ENCODE results near the gene SPRTN.

The SPRTN gene

DNA sequence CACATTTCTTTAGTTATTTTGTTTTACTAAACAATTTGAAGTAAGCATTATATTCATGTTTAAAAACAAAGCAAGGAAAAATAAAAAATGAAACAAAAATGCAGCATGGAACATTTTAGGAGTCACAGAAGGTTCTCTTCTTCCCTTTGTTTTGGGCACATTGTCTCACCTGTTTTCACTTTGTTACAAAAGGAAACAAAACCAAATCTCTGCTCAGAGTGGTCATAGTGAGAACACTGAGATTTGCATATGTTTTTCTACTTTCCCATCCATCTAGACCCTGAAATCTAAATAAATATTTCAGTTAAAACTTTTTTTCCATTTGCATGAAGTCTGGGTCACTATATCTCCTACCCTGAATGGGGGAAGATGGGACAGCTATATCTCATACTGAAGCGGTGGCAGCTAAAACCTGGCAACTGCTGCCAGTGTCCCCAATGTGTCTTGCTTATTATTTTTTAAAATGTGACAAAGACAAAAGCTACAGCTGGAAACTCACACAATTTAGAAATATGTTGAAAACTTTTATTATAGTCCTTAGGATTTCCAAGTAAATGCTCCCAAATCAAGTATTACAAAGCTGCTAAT lies 3.9 kb upstream of the SPRTN start:
- TF ChIP-seq, protein P1, sequence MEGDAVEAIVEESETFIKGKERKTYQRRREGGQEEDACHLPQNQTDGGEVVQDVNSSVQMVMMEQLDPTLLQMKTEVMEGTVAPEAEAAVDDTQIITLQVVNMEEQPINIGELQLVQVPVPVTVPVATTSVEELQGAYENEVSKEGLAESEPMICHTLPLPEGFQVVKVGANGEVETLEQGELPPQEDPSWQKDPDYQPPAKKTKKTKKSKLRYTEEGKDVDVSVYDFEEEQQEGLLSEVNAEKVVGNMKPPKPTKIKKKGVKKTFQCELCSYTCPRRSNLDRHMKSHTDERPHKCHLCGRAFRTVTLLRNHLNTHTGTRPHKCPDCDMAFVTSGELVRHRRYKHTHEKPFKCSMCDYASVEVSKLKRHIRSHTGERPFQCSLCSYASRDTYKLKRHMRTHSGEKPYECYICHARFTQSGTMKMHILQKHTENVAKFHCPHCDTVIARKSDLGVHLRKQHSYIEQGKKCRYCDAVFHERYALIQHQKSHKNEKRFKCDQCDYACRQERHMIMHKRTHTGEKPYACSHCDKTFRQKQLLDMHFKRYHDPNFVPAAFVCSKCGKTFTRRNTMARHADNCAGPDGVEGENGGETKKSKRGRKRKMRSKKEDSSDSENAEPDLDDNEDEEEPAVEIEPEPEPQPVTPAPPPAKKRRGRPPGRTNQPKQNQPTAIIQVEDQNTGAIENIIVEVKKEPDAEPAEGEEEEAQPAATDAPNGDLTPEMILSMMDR (IDR thresholded peaks at IDR 0.05; ENCODE audit: control extremely low read depth, extremely low read depth, low read depth, missing control alignments): no peak
- ChIA-PET CTCF (interaction anchor here (1.0 to 11.0 kb wide), 2 partner anchors 17 to 37 kb away, joined by 3 to 87 read pairs; no protein-coding TSS in a partner anchor), POLR2A (interaction anchor here (0.5 kb wide), 1 partner anchor 234 kb away, joined by 3 read pairs; no protein-coding TSS in a partner anchor)
- peak; percentile 38 for DNase-seq (ENCODE audit: extremely low spot score)

- POLR2A ChIA-PET: interaction anchor here (0.6 kb wide), 1 partner anchor 11 kb away, joined by 5 read pairs; no protein-coding TSS in a partner anchor
- DNase-seq (ENCODE audit: extremely low spot score): no peak
- CTCF ChIA-PET: interaction anchor here (1.3 to 11.0 kb wide), 4 partner anchors 18 to 86 kb away, joined by 3 to 87 read pairs (median 8); no protein-coding TSS in a partner anchor
- TF ChIP-seq, protein P1 (IDR thresholded peaks at IDR 0.05; ENCODE audit: control extremely low read depth, extremely low read depth, low read depth, missing control alignments): no peak
Observed at GRCh38 chr1:231334952-231335351, 3.1 kb upstream of the SPRTN start.

DNA sequence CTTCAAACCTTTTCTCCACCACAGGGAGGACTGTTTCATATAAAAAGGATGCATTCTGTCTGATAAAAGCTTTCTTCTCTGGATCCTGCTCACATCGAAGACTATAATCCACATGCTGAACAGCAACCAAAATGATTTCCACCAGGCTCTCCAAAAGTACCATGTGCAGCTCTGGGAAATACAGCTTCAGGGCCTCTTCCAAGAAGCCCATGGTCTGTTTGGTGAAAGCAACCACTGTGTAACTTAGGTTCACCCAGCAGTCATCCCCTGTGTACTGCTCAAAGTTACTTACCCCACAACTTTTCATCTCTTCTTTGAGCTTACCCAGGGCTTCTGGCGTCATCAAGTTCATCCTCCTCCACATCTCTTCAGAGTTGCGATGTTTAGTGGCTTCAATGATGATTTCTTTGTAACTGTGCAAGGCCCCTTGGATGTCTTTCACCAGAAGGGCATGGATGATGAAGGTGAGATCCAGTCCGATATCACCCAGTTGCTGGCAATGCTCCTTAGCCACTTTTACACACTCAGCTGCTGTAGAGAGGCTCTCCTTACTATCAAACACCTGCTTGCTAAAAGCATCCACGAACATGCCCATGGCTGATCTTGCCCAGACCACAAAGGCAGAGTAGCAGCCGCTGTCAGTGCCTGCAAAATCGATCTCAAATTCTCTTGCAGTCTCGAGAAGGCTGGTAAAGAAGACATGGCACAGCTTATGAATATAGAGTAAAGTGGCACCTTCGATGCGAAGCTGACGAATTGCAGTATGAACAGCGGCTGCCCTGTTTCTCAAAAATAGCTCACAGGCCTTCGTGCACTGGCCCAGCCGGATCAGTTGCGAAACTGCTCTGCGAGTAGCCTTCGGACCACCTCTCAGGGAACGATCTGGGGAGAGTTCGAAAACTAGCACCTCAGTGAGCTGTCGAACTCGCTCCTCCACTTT lies 2.2 kb upstream of the SPRTN start:
- no peak for DNase-seq (ENCODE audit: extremely low spot score)
- ChIA-PET CTCF (interaction anchor here (0.8 to 11.0 kb wide), 5 partner anchors 19 to 271 kb away, joined by 3 to 87 read pairs (median 7); no protein-coding TSS in a partner anchor), POLR2A (interaction anchor here (0.6 kb wide), 2 partner anchors 10 to 249 kb away, joined by 4 to 5 read pairs; no protein-coding TSS in a partner anchor)
- TF ChIP-seq, protein P1 (IDR thresholded peaks at IDR 0.05; ENCODE audit: control extremely low read depth, extremely low read depth, low read depth, missing control alignments): no peak

DNA sequence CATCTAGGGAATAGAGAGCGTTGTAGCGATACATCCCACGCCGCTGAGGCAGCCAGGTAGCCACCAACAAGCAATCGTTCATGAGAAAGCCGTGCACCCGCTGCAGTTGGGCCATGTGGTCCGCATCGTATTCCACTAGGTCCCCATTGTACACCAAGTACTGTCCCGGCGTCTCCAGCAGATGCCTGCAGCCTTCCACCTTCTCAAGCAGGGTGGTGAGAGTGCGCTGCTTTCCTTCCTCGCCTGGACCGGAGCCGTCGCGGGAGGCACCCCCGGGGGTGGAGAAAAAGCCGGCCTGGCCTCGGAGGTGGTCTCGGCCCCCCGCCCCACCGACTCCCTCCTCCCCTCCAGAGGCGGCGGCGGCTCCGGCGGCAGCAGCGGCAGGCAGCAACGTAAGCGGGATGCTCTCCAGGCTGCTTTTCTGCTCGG lies 1.0 kb upstream of the SPRTN start:
- TF ChIP-seq, protein P1 (IDR thresholded peaks at IDR 0.05; ENCODE audit: control extremely low read depth, extremely low read depth, low read depth, missing control alignments): no peak
- ChIA-PET POLR2A (interaction anchor here (0.5 to 1.4 kb wide), 4 partner anchors 19 to 1794 kb away, joined by 3 to 5 read pairs (median 3); no protein-coding TSS in a partner anchor), CTCF (interaction anchor here (1.0 to 11.0 kb wide), 11 partner anchors 14 to 695 kb away, joined by 3 to 87 read pairs (median 5); no protein-coding TSS in a partner anchor)
- peak; percentile 8 for DNase-seq (ENCODE audit: extremely low spot score)

GRCh38 chr1:231337472-231338269 lies 422 bp upstream of the SPRTN start, which contains the start of gene EXOC8:
EXOC8 (minus strand) TSS chr1:231337852; CDS start chr1:231337745, 107 bp downstream.
- TF ChIP-seq, protein P1 (IDR thresholded peaks at IDR 0.05; ENCODE audit: control extremely low read depth, extremely low read depth, low read depth, missing control alignments): no peak
- CTCF ChIA-PET: interaction anchor here (0.8 to 11.0 kb wide), 17 partner anchors 11 to 696 kb away, joined by 3 to 87 read pairs (median 4); no protein-coding TSS in a partner anchor

More at GRCh38 chr1:231337472-231338269, 422 bp upstream of the SPRTN start, which contains the start of gene EXOC8:
- DNase-seq (ENCODE audit: extremely low spot score): peak; percentile 97
- POLR2A ChIA-PET: interaction anchor here (0.5 to 1.4 kb wide), 7 partner anchors 13 to 370 kb away, joined by 3 to 8 read pairs (median 3); no protein-coding TSS in a partner anchor

All from GM10248 (cell line).